ENCODE measurements around the gene TEX11. TPM values are rescaled to one million over a fixed set of nuclear protein-coding genes. Genes with fewer than 3 reads are reported as not detected.
"Not testable (repeated sequence)": the region's sequence is repeated elsewhere in the genome, so short reads cannot be mapped to it uniquely, and the experiment has no call there.

The TEX11 gene
- total RNA-seq, 2 experiments from 2014 or later: not detected

GRCh38 chrX:70605352-70605751 lies 303.2 kb downstream of the TEX11 start:
- DNase-seq (ENCODE audit: low spot score): no peak
- ChIA-PET POLR2A (no interaction called here), CTCF (ENCODE audit: unreplicated experiment) (no interaction called here)
- Histone ChIP-seq H3K27ac (ENCODE audit: low read depth, low read length, poor library complexity, severe bottlenecking) (no peak overlapping the region), H3K36me3 (ENCODE audit: insufficient read depth, low read length) (no peaks in the 10 kb centered on the region), H4K20me1 (ENCODE audit: insufficient read depth, low read length) (no peaks in the 10 kb centered on the region), H3K9me2 (ENCODE audit: insufficient read depth, low read length) (no peaks in the 10 kb centered on the region), H3K4me1 (ENCODE audit: insufficient read depth, low read length, poor library complexity, severe bottlenecking) (no peaks in the 10 kb centered on the region), H2AFZ (ENCODE audit: low read length) (no peak overlapping the region), H3K4me2 (ENCODE audit: low read length) (no peak overlapping the region), H3K9me3 (ENCODE audit: low read length) (no peaks in the 10 kb centered on the region), H3K79me2 (ENCODE audit: insufficient read depth, low read depth, low read length) (no peaks in the 10 kb centered on the region), H3K4me3 (ENCODE audit: low read depth, low read length, poor library complexity, severe bottlenecking) (no peak overlapping the region)
- no TSS peak for BruUV-seq (replicated peaks)
- intact Hi-C loops (cut with micrococcal nuclease; ENCODE audit: unreplicated experiment): no loop called here
- TF ChIP-seq EZH2phosphoT487 (IDR thresholded peaks at IDR 0.05; ENCODE audit: borderline replicate concordance, low read depth, low read length): no peak
- no peak for TF ChIP-seq CTCF (conservative IDR thresholded peaks at IDR 0.05; ENCODE audit: low read length)

- Histone ChIP-seq H2AFZ (ENCODE audit: low read length) (no peak overlapping the region), H3K79me2 (ENCODE audit: insufficient read depth, low read depth, low read length) (no peaks in the 10 kb centered on the region), H3K9me2 (ENCODE audit: insufficient read depth, low read length) (no peaks in the 10 kb centered on the region), H4K20me1 (ENCODE audit: insufficient read depth, low read length) (no peaks in the 10 kb centered on the region), H3K9me3 (ENCODE audit: low read length) (no peaks in the 10 kb centered on the region), H3K27ac (ENCODE audit: low read depth, low read length, poor library complexity, severe bottlenecking) (no peak overlapping the region), H3K36me3 (ENCODE audit: insufficient read depth, low read length) (no peaks in the 10 kb centered on the region), H3K4me3 (ENCODE audit: low read depth, low read length, poor library complexity, severe bottlenecking) (no peak overlapping the region), H3K4me1 (ENCODE audit: insufficient read depth, low read length, poor library complexity, severe bottlenecking) (no peaks in the 10 kb centered on the region), H3K4me2 (ENCODE audit: low read length) (no peak overlapping the region)
- TF ChIP-seq CTCF (conservative IDR thresholded peaks at IDR 0.05; ENCODE audit: low read length) (no peak), EZH2phosphoT487 (IDR thresholded peaks at IDR 0.05; ENCODE audit: borderline replicate concordance, low read depth, low read length) (no peak)
- no TSS peak for BruUV-seq (replicated peaks)
- DNase-seq (ENCODE audit: low spot score): no peak
- ChIA-PET POLR2A (no interaction called here), CTCF (ENCODE audit: unreplicated experiment) (no interaction called here)
- intact Hi-C loops (cut with micrococcal nuclease; ENCODE audit: unreplicated experiment): no loop called here
Observed at GRCh38 chrX:70592091-70592490, 316.4 kb downstream of the TEX11 start.

- intact Hi-C loops (cut with micrococcal nuclease; ENCODE audit: unreplicated experiment); H3K79me2 ChIP-seq (ENCODE audit: insufficient read depth, low read depth, low read length); H3K4me2 ChIP-seq (ENCODE audit: low read length); H3K36me3 ChIP-seq (ENCODE audit: insufficient read depth, low read length); BruUV-seq (replicated peaks); H3K4me1 ChIP-seq (ENCODE audit: insufficient read depth, low read length, poor library complexity, severe bottlenecking); POLR2A ChIA-PET; H4K20me1 ChIP-seq (ENCODE audit: insufficient read depth, low read length); H3K9me2 ChIP-seq (ENCODE audit: insufficient read depth, low read length); H3K9me3 ChIP-seq (ENCODE audit: low read length); H2AFZ ChIP-seq (ENCODE audit: low read length); H3K4me3 ChIP-seq (ENCODE audit: low read depth, low read length, poor library complexity, severe bottlenecking); DNase-seq (ENCODE audit: low spot score); H3K27ac ChIP-seq (ENCODE audit: low read depth, low read length, poor library complexity, severe bottlenecking); CTCF ChIA-PET (ENCODE audit: unreplicated experiment): not testable (repeated sequence)
Observed at GRCh38 chrX:70587158-70587557, 321.4 kb downstream of the TEX11 start.
